ENCODE data around the gene GRIP2. TPM values are rescaled to one million over a fixed set of nuclear protein-coding genes. Genes with fewer than 3 reads are reported as not detected.

Gene GRIP2
- total RNA-seq, 3 donors from 2014 or later: 0.70 to 2.2 (median 1.6) TPM

GRCh38 chr3:14505001-14505802, 34.9 kb downstream of the GRIP2 start:
- TF ChIP-seq CTCF (IDR thresholded peaks at IDR 0.05): no peak
- intact Hi-C loops (cut with DNase I, micrococcal nuclease): no loop called here
- no peak overlapping the region for H3K4me3 ChIP-seq
- H3K4me1 ChIP-seq (ENCODE audit: low read depth): no peaks in the 10 kb centered on the region
- no peaks in the 10 kb centered on the region for H3K36me3 ChIP-seq (ENCODE audit: low read depth)
- DNase-seq (no peak), ATAC-seq (no peak)
- H3K9me3 ChIP-seq: peaks cover 12% of the 10 kb centered on the region

GRCh38 chr3:14503706-14504065, 36.5 kb downstream of the GRIP2 start:
- DNase-seq: no peak
- intact Hi-C loops (cut with DNase I, micrococcal nuclease): no loop called here
- Histone ChIP-seq H3K4me3 (no peak overlapping the region), H3K36me3 (ENCODE audit: low read depth) (no peaks in the 10 kb centered on the region), H3K9me3 (peaks cover 12% of the 10 kb centered on the region), H3K4me1 (ENCODE audit: low read depth) (no peaks in the 10 kb centered on the region)
- no peak for TF ChIP-seq CTCF (IDR thresholded peaks at IDR 0.05)
- ATAC-seq: no peak

DNA sequence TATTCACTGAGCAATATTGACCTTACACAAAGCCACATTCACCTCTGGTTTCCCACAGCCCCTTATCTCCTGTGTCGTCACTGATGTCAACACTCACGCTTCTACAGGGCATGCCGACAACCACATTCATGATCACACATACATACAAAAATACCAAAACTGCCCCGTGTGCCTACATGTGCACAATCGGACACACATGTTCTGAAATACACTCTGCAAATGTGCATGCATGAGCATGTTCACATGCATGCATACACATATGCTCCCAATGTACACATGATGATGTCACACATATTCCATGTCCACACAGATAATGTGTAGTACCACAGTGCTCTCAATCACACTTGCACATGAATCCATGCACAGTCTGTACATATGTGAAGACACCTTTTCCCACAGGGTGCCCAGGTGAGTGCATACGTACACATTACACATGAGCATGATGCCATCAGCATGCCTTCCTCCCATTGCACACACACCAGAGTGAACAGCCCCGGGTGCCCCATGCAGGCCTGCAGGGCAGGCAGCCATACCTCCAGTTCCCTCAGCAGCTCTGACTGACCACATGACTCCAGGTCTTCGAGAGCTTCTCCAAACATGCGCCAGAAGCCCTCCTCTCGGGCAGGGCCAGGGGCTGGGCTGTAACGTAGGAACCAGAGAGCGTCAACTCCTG, 37.0 kb downstream of the GRIP2 start:
- no peak for TF ChIP-seq CTCF (IDR thresholded peaks at IDR 0.05)
- Histone ChIP-seq H3K9me3 (peaks cover 12% of the 10 kb centered on the region), H3K4me3 (no peak overlapping the region), H3K4me1 (ENCODE audit: low read depth) (no peaks in the 10 kb centered on the region), H3K36me3 (ENCODE audit: low read depth) (no peaks in the 10 kb centered on the region)
- no peak for ATAC-seq
- intact Hi-C loops (cut with DNase I, micrococcal nuclease): no loop called here
- no peak for DNase-seq

- no peak for ATAC-seq
Observed at GRCh38 chr3:14502472-14502871, 37.7 kb downstream of the GRIP2 start.

DNA sequence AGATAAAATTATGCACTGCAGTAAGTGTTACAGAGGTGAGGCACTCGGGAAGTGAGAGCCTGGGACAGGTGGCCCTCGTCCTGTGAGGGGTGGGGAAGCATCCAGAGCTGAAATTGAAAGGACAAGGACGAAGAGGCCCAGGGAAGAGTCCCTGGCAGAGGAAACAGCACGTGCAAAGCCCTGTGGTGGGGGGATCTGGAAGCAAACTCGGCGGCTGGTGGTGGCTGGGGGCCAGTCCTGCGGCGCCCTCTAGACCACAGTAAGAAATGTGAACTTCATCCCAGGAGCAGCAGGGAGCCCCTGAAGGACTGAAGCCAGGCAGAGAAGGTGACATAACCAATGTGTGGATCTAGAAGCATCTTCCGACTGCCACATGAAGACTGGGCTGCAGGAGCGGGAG, 42.8 kb downstream of the GRIP2 start:
- no peak for ATAC-seq
- TF ChIP-seq CTCF (IDR thresholded peaks at IDR 0.05): no peak
- DNase-seq: peak in 1 of 3 donors; percentile 11
- Histone ChIP-seq H3K4me3 (no peak overlapping the region), H3K9me3 (peaks cover 5% of the 10 kb centered on the region), H3K4me1 (ENCODE audit: low read depth) (no peaks in the 10 kb centered on the region), H3K36me3 (ENCODE audit: low read depth) (no peaks in the 10 kb centered on the region)
- intact Hi-C loops (cut with DNase I, micrococcal nuclease): no loop called here

More at GRCh38 chr3:14502472-14502871, 37.7 kb downstream of the GRIP2 start:
- Histone ChIP-seq H3K4me3 (no peak overlapping the region), H3K9me3 (peaks cover 12% of the 10 kb centered on the region), H3K36me3 (ENCODE audit: low read depth) (no peaks in the 10 kb centered on the region), H3K4me1 (ENCODE audit: low read depth) (no peaks in the 10 kb centered on the region)
- intact Hi-C loops (cut with DNase I, micrococcal nuclease): no loop called here
- DNase-seq: no peak
- TF ChIP-seq CTCF (IDR thresholded peaks at IDR 0.05): no peak

All from mucosa of descending colon (tissue), 3 donors.